Panc1 (cell line): ENCODE results near the gene TP53AIP1. TPM values are rescaled to one million over a fixed set of nuclear protein-coding genes. Genes with fewer than 3 reads are reported as not detected.

Experiments used
- ATAC-seq: fragments of 200-7000 bp; cut with Tn5 transposase; 2 replicates; pipeline ENCODE4 v1.9.1; 2020; ENCODE audit warnings: mild to moderate bottlenecking, moderate library complexity
- BruUV-seq: library from RNA; stranded (reverse); fragments of 400-500 nt; replicated peaks from 2 replicates; lab custom pipeline; 2021; lab: Mats Ljungman, UMichigan
- CTCF ChIA-PET: fragments of 300-600 bp; sonication (Branson Sonifier 250); formaldehyde crosslinking; loops from one replicate; lab custom pipeline; 2022; ENCODE audit warnings: antibody characterized with exemption; lab: Charles Lee
- POLR2A ChIA-PET: fragments of 300-600 bp; sonication (Branson Sonifier 250); formaldehyde crosslinking; loops from one replicate; lab custom pipeline; 2022; ENCODE audit warnings: antibody characterized with exemption; lab: Charles Lee
- DNase-seq: peaks from one replicate; pipeline ENCODE4 v3.0.0-alpha.2; 2010; ENCODE audit warnings: low read depth, low spot score
- H3K27ac ChIP-seq: 2 replicates; pipeline ENCODE4 v1.5.1; 2011; ENCODE audit warnings: mild to moderate bottlenecking, low read length, inconsistent platforms
- H3K27me3 ChIP-seq: fragments of 200-500 bp; sonication (Bioruptor generic); 2 replicates; pipeline ENCODE4 v1.6.0; 2014; ENCODE audit warnings: low read length, inconsistent platforms; ENCODE audit not compliant: control insufficient read depth, insufficient read depth
- H3K36me3 ChIP-seq: fragments of 200-500 bp; sonication (Bioruptor generic); 2 replicates; pipeline ENCODE4 v1.5.1; 2014; ENCODE audit warnings: inconsistent platforms, mild to moderate bottlenecking, low read length, moderate library complexity; ENCODE audit not compliant: control insufficient read depth, insufficient read depth
- H3K4me1 ChIP-seq: 2 replicates; pipeline ENCODE4 v1.5.1; 2011; ENCODE audit warnings: inconsistent platforms, mild to moderate bottlenecking, low read length, moderate library complexity; ENCODE audit not compliant: control insufficient read depth, insufficient read depth
- H3K4me3 ChIP-seq, 2 experiments: 2 replicates each; pipeline ENCODE4 v1.5.1; 2011 to 2012; ENCODE audit warnings: low read depth in 2 of 2, low read length in 2 of 2, mild to moderate bottlenecking in 2 of 2, inconsistent platforms in 1 of 2, moderate library complexity in 1 of 2
- H3K9me3 ChIP-seq: fragments of 200-500 bp; sonication (Bioruptor generic); 2 replicates; pipeline ENCODE4 v1.5.1; 2014; ENCODE audit warnings: low read depth, mild to moderate bottlenecking, inconsistent platforms, low read length, moderate library complexity; ENCODE audit not compliant: control insufficient read depth, insufficient read depth
- POLR2AphosphoS5 ChIP-seq: IDR thresholded peaks from 2 replicates; pipeline ENCODE4 v1.6.1; 2012; ENCODE audit warnings: mild to moderate bottlenecking, low read depth, low read length, moderate library complexity
- SIN3A ChIP-seq: IDR thresholded peaks from 2 replicates; pipeline ENCODE4 v1.6.1; 2012; ENCODE audit warnings: low read depth, mild to moderate bottlenecking, low read length, moderate library complexity, borderline replicate concordance; ENCODE audit not compliant: insufficient read depth
- TCF7L2 ChIP-seq: IDR thresholded peaks from 2 replicates; pipeline ENCODE4 v1.6.1; 2011; ENCODE audit warnings: mild to moderate bottlenecking, low read depth, low read length, inconsistent platforms
- in situ Hi-C: cut with HindIII; loops from 2 replicates; pipeline ENCODE4 v1.10.0; 2016; ENCODE audit warnings: low sequenced_read_pairs, low pct_unique_long_range_greater_than_20kb
- intact Hi-C: fragments of 100-400 bp; cut with micrococcal nuclease; formaldehyde crosslinking; loops from one replicate; pipeline ENCODE4 v1.10.0; 2022; ENCODE audit not compliant: unreplicated experiment
- total RNA-seq: library from RNA; stranded (reverse); gene quantifications from one replicate; pipeline ENCODE4 v1.2.1, GENCODE V29; 2021; ENCODE audit not compliant: unreplicated experiment
- TF ChIP-seq, protein P1 (sequence below), 2 experiments: IDR thresholded peaks; 2 replicates each; pipeline ENCODE4 v1.6.1; 2011 to 2012; ENCODE audit warnings: low read depth in 2 of 2, control low read depth in 1 of 2, low read length in 1 of 2, mild to moderate bottlenecking in 1 of 2, moderate library complexity in 1 of 2; ENCODE audit not compliant: insufficient read depth in 1 of 2
- TF ChIP-seq, protein P2 (sequence below): fragments of 450-650 bp; IDR thresholded peaks from 2 replicates; pipeline ENCODE4 v1.5.1; 2017; ENCODE audit warnings: mild to moderate bottlenecking

Gene TP53AIP1
- total RNA-seq, 1 experiment from 2014 or later, result 0.08 TPM

- no peak overlapping the region; the same call in 1 of the 2 replicates for H3K27ac ChIP-seq
- POLR2A ChIA-PET, result no interaction called here
- intact Hi-C loops, result no loop called here
- H3K27me3 ChIP-seq, result no peaks in the 10 kb centered on the region
- BruUV-seq, result no TSS peak
- no peak for ATAC-seq
- CTCF ChIA-PET, result no interaction called here
- H3K36me3 ChIP-seq, result peaks cover 12% of the 10 kb centered on the region
- no peak for DNase-seq
- TF ChIP-seq POLR2AphosphoS5 (no peak), SIN3A (no peak), TCF7L2 (no peak)
- TF ChIP-seq, protein P1, sequence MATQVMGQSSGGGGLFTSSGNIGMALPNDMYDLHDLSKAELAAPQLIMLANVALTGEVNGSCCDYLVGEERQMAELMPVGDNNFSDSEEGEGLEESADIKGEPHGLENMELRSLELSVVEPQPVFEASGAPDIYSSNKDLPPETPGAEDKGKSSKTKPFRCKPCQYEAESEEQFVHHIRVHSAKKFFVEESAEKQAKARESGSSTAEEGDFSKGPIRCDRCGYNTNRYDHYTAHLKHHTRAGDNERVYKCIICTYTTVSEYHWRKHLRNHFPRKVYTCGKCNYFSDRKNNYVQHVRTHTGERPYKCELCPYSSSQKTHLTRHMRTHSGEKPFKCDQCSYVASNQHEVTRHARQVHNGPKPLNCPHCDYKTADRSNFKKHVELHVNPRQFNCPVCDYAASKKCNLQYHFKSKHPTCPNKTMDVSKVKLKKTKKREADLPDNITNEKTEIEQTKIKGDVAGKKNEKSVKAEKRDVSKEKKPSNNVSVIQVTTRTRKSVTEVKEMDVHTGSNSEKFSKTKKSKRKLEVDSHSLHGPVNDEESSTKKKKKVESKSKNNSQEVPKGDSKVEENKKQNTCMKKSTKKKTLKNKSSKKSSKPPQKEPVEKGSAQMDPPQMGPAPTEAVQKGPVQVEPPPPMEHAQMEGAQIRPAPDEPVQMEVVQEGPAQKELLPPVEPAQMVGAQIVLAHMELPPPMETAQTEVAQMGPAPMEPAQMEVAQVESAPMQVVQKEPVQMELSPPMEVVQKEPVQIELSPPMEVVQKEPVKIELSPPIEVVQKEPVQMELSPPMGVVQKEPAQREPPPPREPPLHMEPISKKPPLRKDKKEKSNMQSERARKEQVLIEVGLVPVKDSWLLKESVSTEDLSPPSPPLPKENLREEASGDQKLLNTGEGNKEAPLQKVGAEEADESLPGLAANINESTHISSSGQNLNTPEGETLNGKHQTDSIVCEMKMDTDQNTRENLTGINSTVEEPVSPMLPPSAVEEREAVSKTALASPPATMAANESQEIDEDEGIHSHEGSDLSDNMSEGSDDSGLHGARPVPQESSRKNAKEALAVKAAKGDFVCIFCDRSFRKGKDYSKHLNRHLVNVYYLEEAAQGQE (IDR thresholded peaks at IDR 0.05; ENCODE audit: insufficient read depth in 1 of 2, low read depth in 2 of 2, low read length in 1 of 2), result no peak
- TF ChIP-seq, protein P2, sequence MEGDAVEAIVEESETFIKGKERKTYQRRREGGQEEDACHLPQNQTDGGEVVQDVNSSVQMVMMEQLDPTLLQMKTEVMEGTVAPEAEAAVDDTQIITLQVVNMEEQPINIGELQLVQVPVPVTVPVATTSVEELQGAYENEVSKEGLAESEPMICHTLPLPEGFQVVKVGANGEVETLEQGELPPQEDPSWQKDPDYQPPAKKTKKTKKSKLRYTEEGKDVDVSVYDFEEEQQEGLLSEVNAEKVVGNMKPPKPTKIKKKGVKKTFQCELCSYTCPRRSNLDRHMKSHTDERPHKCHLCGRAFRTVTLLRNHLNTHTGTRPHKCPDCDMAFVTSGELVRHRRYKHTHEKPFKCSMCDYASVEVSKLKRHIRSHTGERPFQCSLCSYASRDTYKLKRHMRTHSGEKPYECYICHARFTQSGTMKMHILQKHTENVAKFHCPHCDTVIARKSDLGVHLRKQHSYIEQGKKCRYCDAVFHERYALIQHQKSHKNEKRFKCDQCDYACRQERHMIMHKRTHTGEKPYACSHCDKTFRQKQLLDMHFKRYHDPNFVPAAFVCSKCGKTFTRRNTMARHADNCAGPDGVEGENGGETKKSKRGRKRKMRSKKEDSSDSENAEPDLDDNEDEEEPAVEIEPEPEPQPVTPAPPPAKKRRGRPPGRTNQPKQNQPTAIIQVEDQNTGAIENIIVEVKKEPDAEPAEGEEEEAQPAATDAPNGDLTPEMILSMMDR, result no peak
- H3K4me1 ChIP-seq, result no peaks in the 10 kb centered on the region
- in situ Hi-C loops, result no loop called here
- no peaks in the 10 kb centered on the region for H3K9me3 ChIP-seq
- no peak overlapping the region for H3K4me3 ChIP-seq
Measured at GRCh38 chr11:128981254-128981653, 38.6 kb upstream of the TP53AIP1 start.

DNA sequence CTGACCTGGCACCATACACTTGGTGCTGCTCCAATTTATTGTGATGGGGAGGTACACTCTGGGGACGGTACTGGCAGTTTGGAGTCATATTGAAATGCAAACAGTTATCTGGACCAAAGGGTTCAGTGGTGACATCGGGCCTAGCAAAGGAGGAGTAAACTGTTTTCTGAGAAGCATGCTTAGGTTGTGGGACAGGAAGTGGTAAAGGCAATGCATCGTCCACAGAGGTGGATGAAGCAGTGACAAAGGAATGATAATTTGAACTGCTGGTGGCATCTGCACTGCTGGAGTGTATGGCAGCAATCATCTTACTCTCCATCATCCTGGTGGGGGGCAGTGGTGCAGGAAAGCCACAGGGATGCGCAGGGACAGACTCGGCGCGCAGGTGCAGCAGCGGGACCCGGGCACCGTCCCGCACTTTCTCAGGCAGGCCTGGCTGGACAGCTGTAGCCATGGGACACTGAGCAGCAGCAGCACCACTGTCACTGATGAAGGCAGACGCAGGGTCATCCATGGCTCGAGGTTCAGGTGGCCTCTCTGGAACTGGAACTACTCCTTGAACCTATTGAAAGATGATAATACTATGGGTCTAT is 28.0 kb upstream of the TP53AIP1 start:
- ATAC-seq, result no peak
- TF ChIP-seq, protein P1 (IDR thresholded peaks at IDR 0.05; ENCODE audit: insufficient read depth in 1 of 2, low read depth in 2 of 2, low read length in 1 of 2), result no peak
- TF ChIP-seq POLR2AphosphoS5 (no peak), TCF7L2 (no peak), SIN3A (no peak)
- TF ChIP-seq, protein P2, result no peak
- BruUV-seq, result no TSS peak
- no peaks in the 10 kb centered on the region for H3K27me3 ChIP-seq
- H3K4me3 ChIP-seq, result no peak overlapping the region
- no peaks in the 10 kb centered on the region for H3K9me3 ChIP-seq
- intact Hi-C loops, result no loop called here
- peaks cover 26% of the 10 kb centered on the region; the same call in 1 of the 2 replicates for H3K36me3 ChIP-seq
- CTCF ChIA-PET, result no interaction called here
- in situ Hi-C loops, result no loop called here
- no peak overlapping the region for H3K27ac ChIP-seq
- no peak for DNase-seq
- H3K4me1 ChIP-seq, result no peaks in the 10 kb centered on the region
- POLR2A ChIA-PET, result no interaction called here
